SU-DHL-6 (cell line): Measurements from ENCODE around the gene KLRC4.

Experiments
- EZH2phosphoT487 ChIP-seq: fragments of 200-600 bp; sonication (generic), shearing (Covaris generic); conservative IDR thresholded peaks from 2 replicates; pipeline ENCODE4 v1.6.1; 2018; ENCODE audit warnings: mild to moderate bottlenecking, antibody characterized with exemption, low read length, moderate library complexity, mixed read lengths
- TF ChIP-seq, protein P1 (sequence below): fragments of 200-600 bp; sonication (generic); IDR thresholded peaks from one replicate; pipeline ENCODE4 v1.5.1; 2017; ENCODE audit warnings: antibody characterized with exemption, mild to moderate bottlenecking, low read length, moderate library complexity; ENCODE audit not compliant: insufficient read depth, poor library complexity, severe bottlenecking

GRCh38 chr12:10365696-10366405 lies 43.7 kb downstream of the KLRC4 start:
- TF ChIP-seq, protein P1, sequence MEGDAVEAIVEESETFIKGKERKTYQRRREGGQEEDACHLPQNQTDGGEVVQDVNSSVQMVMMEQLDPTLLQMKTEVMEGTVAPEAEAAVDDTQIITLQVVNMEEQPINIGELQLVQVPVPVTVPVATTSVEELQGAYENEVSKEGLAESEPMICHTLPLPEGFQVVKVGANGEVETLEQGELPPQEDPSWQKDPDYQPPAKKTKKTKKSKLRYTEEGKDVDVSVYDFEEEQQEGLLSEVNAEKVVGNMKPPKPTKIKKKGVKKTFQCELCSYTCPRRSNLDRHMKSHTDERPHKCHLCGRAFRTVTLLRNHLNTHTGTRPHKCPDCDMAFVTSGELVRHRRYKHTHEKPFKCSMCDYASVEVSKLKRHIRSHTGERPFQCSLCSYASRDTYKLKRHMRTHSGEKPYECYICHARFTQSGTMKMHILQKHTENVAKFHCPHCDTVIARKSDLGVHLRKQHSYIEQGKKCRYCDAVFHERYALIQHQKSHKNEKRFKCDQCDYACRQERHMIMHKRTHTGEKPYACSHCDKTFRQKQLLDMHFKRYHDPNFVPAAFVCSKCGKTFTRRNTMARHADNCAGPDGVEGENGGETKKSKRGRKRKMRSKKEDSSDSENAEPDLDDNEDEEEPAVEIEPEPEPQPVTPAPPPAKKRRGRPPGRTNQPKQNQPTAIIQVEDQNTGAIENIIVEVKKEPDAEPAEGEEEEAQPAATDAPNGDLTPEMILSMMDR, result no peak
- no peak for TF ChIP-seq EZH2phosphoT487
